GM12873 (cell line): Measurements from ENCODE around the gene RPL22.

ENCODE experiments used
- CTCF ChIP-seq: IDR thresholded peaks from 2 replicates; pipeline ENCODE4 v1.5.1; 2012; ENCODE audit warnings: low read depth, mild to moderate bottlenecking, moderate library complexity, low read length, control low read depth; ENCODE audit not compliant: insufficient read depth; ENCODE audit errors: missing control alignments

The RPL22 gene

GRCh38 chr1:6244401-6245049 lies 45.1 kb upstream of the RPL22 start:
- TF ChIP-seq CTCF = no peak

- no peak for TF ChIP-seq CTCF
Observed at GRCh38 chr1:6243993-6244392, 44.6 kb upstream of the RPL22 start, which contains the start of gene HES3. Gene HES3 (plus strand): TSS chr1:6244179. CDS start chr1:6244366, 187 bp downstream.

- no peak for TF ChIP-seq CTCF
Observed at GRCh38 chr1:6243053-6243834, 43.8 kb upstream of the RPL22 start.

DNA sequence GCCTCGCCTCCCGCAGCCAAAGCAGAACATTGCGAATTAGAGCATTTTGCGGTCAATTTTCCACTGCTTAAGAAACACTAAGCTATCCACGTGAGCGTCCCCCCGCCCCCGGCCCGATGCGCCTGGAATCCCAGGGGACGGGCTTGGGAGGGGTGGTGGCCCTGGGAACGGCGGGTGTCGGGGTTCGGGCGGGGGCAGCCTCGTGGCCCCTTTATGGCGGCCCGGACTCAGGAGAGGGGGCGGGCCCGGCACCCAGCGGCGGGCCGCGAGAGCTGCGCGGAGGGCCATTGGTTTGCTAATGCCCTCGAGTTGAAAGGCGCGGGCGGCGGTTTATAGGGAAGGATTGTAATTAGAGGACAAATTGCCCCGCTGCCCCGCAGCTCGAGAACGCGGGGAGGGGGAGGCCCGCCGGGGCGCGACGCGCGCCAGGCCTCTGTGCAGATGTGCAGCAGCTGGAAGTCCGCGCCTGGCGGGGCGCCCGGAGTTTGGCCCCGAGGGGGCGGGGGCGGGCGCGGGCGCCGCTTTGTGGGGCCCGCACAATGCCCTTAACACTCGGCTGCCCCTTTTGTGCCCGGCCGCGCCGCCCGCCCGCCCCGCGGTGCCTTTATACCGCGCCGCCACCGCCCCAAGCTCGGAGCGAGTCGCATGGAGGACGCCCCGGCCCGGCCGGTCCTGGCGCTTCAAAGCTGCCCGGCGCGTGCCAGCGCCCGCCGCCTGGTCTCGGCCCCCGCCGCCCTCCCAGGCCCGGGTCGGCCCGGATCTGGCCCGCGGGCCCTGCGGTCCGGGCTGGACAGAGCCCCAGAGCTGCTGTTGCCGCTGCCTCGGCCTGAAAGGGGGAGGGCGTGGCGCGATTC lies 42.7 kb upstream of the RPL22 start:
- TF ChIP-seq CTCF = no peak

- no peak for TF ChIP-seq CTCF
Observed at GRCh38 chr1:6241107-6241886, 41.9 kb upstream of the RPL22 start.

DNA sequence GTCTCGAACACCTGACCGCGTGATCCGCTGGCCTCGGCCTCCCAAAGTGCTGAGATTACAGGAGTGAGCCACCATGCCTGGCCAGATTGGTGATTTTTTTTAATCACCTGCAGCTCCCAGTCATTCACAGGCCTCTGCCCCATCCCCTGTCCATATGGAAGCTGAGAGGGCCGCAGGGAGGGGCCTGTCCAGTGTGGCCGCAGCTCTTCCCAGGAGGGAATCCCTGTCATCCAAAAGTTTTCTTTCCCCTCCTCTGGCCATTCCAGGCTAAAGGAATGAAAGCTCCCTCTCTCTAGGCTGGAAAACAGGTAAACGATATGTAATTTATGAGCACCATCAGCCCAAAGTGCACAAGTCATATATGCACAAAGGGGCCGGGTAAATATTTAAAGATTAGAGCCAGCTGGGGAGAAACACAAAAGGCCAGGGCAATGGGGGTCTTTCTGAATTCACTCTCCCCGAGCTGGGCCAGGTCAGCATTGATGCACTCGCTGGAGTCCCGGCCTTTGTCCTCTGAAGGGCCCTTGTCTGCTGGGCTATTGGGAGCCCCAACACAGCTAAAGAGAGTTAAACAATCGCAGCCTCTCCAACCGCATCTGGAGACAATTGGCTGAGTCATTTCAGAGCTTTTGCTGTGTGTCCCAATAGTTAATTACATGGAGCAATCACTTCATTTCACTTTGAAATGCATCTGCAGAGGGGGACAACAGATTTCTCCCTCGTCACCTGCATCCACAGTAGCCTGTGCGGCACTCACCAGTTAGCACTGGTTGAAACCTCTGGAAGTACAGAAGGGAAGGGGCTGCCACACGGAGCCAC lies 40.8 kb upstream of the RPL22 start:
- TF ChIP-seq CTCF = no peak
